ENCODE results near the gene FOXP1. TPM values are rescaled to one million over a fixed set of nuclear protein-coding genes. Genes with fewer than 3 reads are reported as not detected.

FOXP1 gene
- total RNA-seq, 1 donor from 2014 or later, result 33.2 TPM

- H3K27me3 ChIP-seq (ENCODE audit: control insufficient read depth, insufficient read depth, low read length), result no peaks in the 10 kb centered on the region
- no peak overlapping the region for H3K4me3 ChIP-seq (ENCODE audit: low read depth, low read length)
- TF ChIP-seq, protein P1, sequence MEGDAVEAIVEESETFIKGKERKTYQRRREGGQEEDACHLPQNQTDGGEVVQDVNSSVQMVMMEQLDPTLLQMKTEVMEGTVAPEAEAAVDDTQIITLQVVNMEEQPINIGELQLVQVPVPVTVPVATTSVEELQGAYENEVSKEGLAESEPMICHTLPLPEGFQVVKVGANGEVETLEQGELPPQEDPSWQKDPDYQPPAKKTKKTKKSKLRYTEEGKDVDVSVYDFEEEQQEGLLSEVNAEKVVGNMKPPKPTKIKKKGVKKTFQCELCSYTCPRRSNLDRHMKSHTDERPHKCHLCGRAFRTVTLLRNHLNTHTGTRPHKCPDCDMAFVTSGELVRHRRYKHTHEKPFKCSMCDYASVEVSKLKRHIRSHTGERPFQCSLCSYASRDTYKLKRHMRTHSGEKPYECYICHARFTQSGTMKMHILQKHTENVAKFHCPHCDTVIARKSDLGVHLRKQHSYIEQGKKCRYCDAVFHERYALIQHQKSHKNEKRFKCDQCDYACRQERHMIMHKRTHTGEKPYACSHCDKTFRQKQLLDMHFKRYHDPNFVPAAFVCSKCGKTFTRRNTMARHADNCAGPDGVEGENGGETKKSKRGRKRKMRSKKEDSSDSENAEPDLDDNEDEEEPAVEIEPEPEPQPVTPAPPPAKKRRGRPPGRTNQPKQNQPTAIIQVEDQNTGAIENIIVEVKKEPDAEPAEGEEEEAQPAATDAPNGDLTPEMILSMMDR (IDR thresholded peaks at IDR 0.05; ENCODE audit: insufficient read depth, low read length, severe bottlenecking), result no peak
- H3K36me3 ChIP-seq (ENCODE audit: control insufficient read depth, insufficient read depth, low read length), result no peaks in the 10 kb centered on the region
- FAIRE-seq (no peak), DNase-seq (ENCODE audit: low read depth) (peak; percentile 54)
These were observed 438.8 kb downstream of the FOXP1 start for GRCh38 chr3:71144525-71145253.

DNA sequence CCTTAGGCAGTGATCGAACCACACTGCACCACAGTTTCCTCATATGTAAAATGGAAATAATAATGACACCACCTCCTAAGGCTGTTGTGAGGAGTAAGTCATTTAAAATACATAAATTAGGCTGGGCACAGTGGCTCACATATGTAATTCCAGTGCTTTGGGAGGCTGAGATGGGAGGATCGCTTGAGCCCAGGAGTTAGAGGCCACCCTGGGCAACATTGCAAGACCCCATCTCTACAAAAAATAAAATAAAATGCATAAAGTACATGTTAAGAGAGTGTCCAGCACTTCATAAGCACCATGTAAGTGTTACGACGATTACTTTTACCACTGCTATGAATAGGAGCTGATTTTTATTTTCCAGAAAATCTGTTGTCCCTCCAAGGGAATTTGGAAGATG lies 440.0 kb downstream of the FOXP1 start:
- Histone ChIP-seq H3K27me3 (ENCODE audit: control insufficient read depth, insufficient read depth, low read length) (no peaks in the 10 kb centered on the region), H3K36me3 (ENCODE audit: control insufficient read depth, insufficient read depth, low read length) (no peaks in the 10 kb centered on the region), H3K4me3 (ENCODE audit: low read depth, low read length) (no peak overlapping the region)
- DNase-seq (ENCODE audit: low read depth), result no peak
- TF ChIP-seq, protein P1 (IDR thresholded peaks at IDR 0.05; ENCODE audit: insufficient read depth, low read length, severe bottlenecking), result no peak
- no peak for FAIRE-seq

DNA sequence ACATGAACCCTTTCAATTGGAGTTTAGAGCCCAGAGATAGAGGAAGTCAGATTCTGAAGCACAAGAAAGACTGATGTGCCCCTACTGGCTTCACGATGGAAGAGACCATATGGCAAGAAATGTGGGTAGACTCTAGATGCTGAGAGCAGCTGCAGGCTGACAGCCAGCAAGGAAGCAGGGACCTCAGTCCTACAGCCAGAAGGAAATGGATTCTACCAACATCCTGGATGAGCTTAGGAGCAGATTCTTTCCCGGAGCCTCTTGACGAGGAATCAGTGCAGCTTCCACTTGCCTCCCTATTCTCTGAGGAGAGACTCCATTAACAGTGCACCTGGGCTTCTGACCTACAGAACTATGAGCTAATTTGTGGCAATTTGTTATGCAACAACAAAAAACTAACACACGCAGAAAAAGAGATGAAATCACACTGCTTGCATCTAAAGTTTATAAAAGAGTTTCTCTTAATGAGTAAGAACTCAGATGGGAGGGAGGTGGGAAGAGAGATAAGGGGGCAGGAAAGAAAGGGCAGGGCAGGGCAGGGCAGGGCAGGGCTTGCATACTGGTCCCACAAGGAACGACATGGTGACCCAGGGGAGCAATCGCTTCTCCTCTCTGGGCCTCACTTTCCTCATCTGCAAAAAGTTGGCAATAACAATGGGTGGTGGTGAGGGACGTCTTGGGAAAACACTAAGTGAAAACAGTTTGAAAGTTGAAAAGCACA lies 440.9 kb downstream of the FOXP1 start:
- no peaks in the 10 kb centered on the region for H3K36me3 ChIP-seq (ENCODE audit: control insufficient read depth, insufficient read depth, low read length)
- no peaks in the 10 kb centered on the region for H3K27me3 ChIP-seq (ENCODE audit: control insufficient read depth, insufficient read depth, low read length)
- FAIRE-seq (no peak), DNase-seq (ENCODE audit: low read depth) (no peak)
- TF ChIP-seq, protein P1 (IDR thresholded peaks at IDR 0.05; ENCODE audit: insufficient read depth, low read length, severe bottlenecking), result no peak
- no peak overlapping the region for H3K4me3 ChIP-seq (ENCODE audit: low read depth, low read length)

GRCh38 chr3:71140477-71140876 lies 443.1 kb downstream of the FOXP1 start:
- no peak for FAIRE-seq
- TF ChIP-seq, protein P1 (IDR thresholded peaks at IDR 0.05; ENCODE audit: insufficient read depth, low read length, severe bottlenecking), result no peak
- Histone ChIP-seq H3K27me3 (ENCODE audit: control insufficient read depth, insufficient read depth, low read length) (no peaks in the 10 kb centered on the region), H3K36me3 (ENCODE audit: control insufficient read depth, insufficient read depth, low read length) (no peaks in the 10 kb centered on the region), H3K4me3 (ENCODE audit: low read depth, low read length) (no peak overlapping the region)
- DNase-seq (ENCODE audit: low read depth), result no peak

- no peak for DNase-seq (ENCODE audit: low read depth)
- TF ChIP-seq, protein P1 (IDR thresholded peaks at IDR 0.05; ENCODE audit: insufficient read depth, low read length, severe bottlenecking), result no peak
- Histone ChIP-seq H3K36me3 (ENCODE audit: control insufficient read depth, insufficient read depth, low read length) (no peaks in the 10 kb centered on the region), H3K4me3 (ENCODE audit: low read depth, low read length) (no peak overlapping the region), H3K27me3 (ENCODE audit: control insufficient read depth, insufficient read depth, low read length) (no peaks in the 10 kb centered on the region)
- no peak for FAIRE-seq
These were observed 444.0 kb downstream of the FOXP1 start for GRCh38 chr3:71139496-71139895.

All from bronchial epithelial cell (primary cell).